GM12878 (cell line): ENCODE measurements around the gene HSPA12B.

Source experiments
- CBFB ChIP-seq: IDR thresholded peaks from 2 replicates; pipeline ENCODE4 v1.6.1; 2016; ENCODE audit warnings: antibody characterized with exemption, low read depth
- CTCF ChIP-seq, 3 experiments: IDR thresholded peaks in 2 of 3; conservative IDR thresholded peaks in 1 of 3; 2 replicates each; pipeline ENCODE4 v1.5.1; 2011; ENCODE audit warnings: low read depth in 3 of 3, low read length in 3 of 3, mild to moderate bottlenecking in 3 of 3, control low read depth in 2 of 3, moderate library complexity in 2 of 3, inconsistent platforms in 1 of 3, mixed read lengths in 1 of 3; ENCODE audit not compliant: control insufficient read depth in 2 of 3, insufficient read depth in 1 of 3; ENCODE audit errors: extremely low read depth in 1 of 3
- IRF4 ChIP-seq: IDR thresholded peaks from 2 replicates; pipeline ENCODE4 v1.6.1; 2011; ENCODE audit warnings: low read depth, low read length
- MYC ChIP-seq: IDR thresholded peaks from 2 replicates; pipeline ENCODE4 v1.6.1; 2011; ENCODE audit warnings: mild to moderate bottlenecking, low read length, moderate library complexity, inconsistent platforms; ENCODE audit not compliant: insufficient read depth, insufficient replicate concordance, insufficient read length, severe bottlenecking
- PKNOX1 ChIP-seq: fragments of 450-650 bp; IDR thresholded peaks from 2 replicates; pipeline ENCODE4 v1.6.1; 2016; ENCODE audit warnings: mild to moderate bottlenecking
- RAD51 ChIP-seq: fragments of 450-650 bp; IDR thresholded peaks from 2 replicates; pipeline ENCODE4 v1.6.1; 2016; ENCODE audit warnings: moderate library complexity, mild to moderate bottlenecking, inconsistent platforms
- REST ChIP-seq: IDR thresholded peaks from 2 replicates; pipeline ENCODE4 v1.6.1; 2012; ENCODE audit warnings: mild to moderate bottlenecking, low read depth, low read length
- SIN3A ChIP-seq: IDR thresholded peaks from 2 replicates; pipeline ENCODE4 v1.6.1; 2012; ENCODE audit warnings: low read depth, low read length, improper control_type of control experiment
- TCF12 ChIP-seq: IDR thresholded peaks from 2 replicates; pipeline ENCODE4 v1.6.1; 2011; ENCODE audit warnings: low read depth, mild to moderate bottlenecking, low read length
- USF2 ChIP-seq: IDR thresholded peaks from 2 replicates; pipeline ENCODE4 v1.6.1; 2011; ENCODE audit warnings: low read depth, low read length, improper control_type of control experiment, borderline replicate concordance
- ZNF217 ChIP-seq: fragments of 450-650 bp; IDR thresholded peaks from 2 replicates; pipeline ENCODE4 v1.6.1; 2017; ENCODE audit warnings: antibody characterized with exemption, mild to moderate bottlenecking

GRCh38 chr20:3751675-3752385 is 19.3 kb downstream of the HSPA12B start:
- TF ChIP-seq RAD51: no peak
- TF ChIP-seq CTCF (IDR thresholded peaks at IDR 0.05 in 2 of 3, conservative IDR thresholded peaks at IDR 0.05 in 1 of 3; ENCODE audit: control insufficient read depth in 2 of 3, extremely low read depth in 1 of 3, insufficient read depth in 1 of 3, low read depth in 3 of 3, low read length in 3 of 3): no peak
- no peak for TF ChIP-seq IRF4
- TF ChIP-seq ZNF217: no peak
- no peak for TF ChIP-seq SIN3A
- TF ChIP-seq MYC: no peak
- no peak for TF ChIP-seq USF2
- no peak for TF ChIP-seq REST
- no peak for TF ChIP-seq TCF12
- no peak for TF ChIP-seq PKNOX1
- no peak for TF ChIP-seq CBFB
